HG02763 (cell line): ENCODE data around the gene ALDH3B1.

Experiments
- ATAC-seq: cut with Tn5 transposase; IDR thresholded peaks from one replicate; pipeline ENCODE4 v1.9.1; 2021; ENCODE audit warnings: mild to moderate bottlenecking, moderate library complexity; ENCODE audit not compliant: unreplicated experiment

Gene ALDH3B1

GRCh38 chr11:68012044-68012842 lies 2.1 kb downstream of the ALDH3B1 start:
- no peak for ATAC-seq

- ATAC-seq, result no peak
Observed at GRCh38 chr11:68012843-68013610, 2.9 kb downstream of the ALDH3B1 start.

- ATAC-seq, result no peak
Observed at GRCh38 chr11:68013611-68014156, 3.6 kb downstream of the ALDH3B1 start.

GRCh38 chr11:68014157-68014946 lies 4.2 kb downstream of the ALDH3B1 start:
- no peak for ATAC-seq

- ATAC-seq, result no peak
Observed at GRCh38 chr11:68014947-68015447, 4.9 kb downstream of the ALDH3B1 start.

GRCh38 chr11:68015467-68015866 lies 5.3 kb downstream of the ALDH3B1 start:
- ATAC-seq, result no peak

- ATAC-seq, result no peak
Observed at GRCh38 chr11:68016161-68016903, 6.2 kb downstream of the ALDH3B1 start.

- ATAC-seq, result no peak
Observed at GRCh38 chr11:68016904-68017817, 7.0 kb downstream of the ALDH3B1 start.

GRCh38 chr11:68017980-68018729 lies 8.0 kb downstream of the ALDH3B1 start:
- ATAC-seq, result no peak

- ATAC-seq, result no peak
Observed at GRCh38 chr11:68018730-68019190, 8.6 kb downstream of the ALDH3B1 start.

GRCh38 chr11:68019486-68019885 lies 9.4 kb downstream of the ALDH3B1 start:
- ATAC-seq, result no peak

- ATAC-seq, result no peak
Observed at GRCh38 chr11:68020575-68020974, 10.4 kb downstream of the ALDH3B1 start.

GRCh38 chr11:68021167-68021787 lies 11.2 kb downstream of the ALDH3B1 start:
- no peak for ATAC-seq

GRCh38 chr11:68022531-68022930 lies 12.4 kb downstream of the ALDH3B1 start:
- no peak for ATAC-seq

- ATAC-seq, result no peak
Observed at GRCh38 chr11:68024508-68024907, 14.4 kb downstream of the ALDH3B1 start.

- no peak for ATAC-seq
Observed at GRCh38 chr11:68025047-68025446, 14.9 kb downstream of the ALDH3B1 start.

GRCh38 chr11:68026391-68027105 lies 16.4 kb downstream of the ALDH3B1 start:
- ATAC-seq, result no peak
